ENCODE data around the gene EFCAB8. TPM values are rescaled to one million over a fixed set of nuclear protein-coding genes. Genes with fewer than 3 reads are reported as not detected.

The EFCAB8 gene
- total RNA-seq, 6 experiments from 2014 or later = 0.17 to 0.22 (median 0.20) TPM; not detected in 2

DNA sequence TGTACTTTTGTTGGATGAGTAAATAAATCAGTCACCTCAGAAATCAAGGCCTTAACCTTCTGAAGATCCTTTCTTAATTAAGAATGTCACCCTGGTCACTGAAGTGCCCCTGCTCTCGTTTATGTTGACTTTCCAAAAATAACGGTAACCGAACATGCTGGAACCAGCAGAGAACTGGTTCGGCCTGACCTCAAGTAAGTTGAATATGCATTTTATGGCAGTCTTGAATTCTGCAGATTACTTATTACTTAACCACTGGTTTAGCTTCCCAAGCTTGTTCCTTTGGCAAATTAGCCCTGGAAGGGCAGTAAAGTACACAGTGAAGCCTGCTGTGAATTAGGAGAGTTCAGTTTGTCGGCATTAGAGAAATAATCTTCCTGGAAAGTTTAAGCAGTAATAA is 26.7 kb upstream of the EFCAB8 start:
- no peaks in the 10 kb centered on the region for H3K27me3 ChIP-seq
- no peak overlapping the region for H3K27ac ChIP-seq
- ATAC-seq (no peak), DNase-seq (no peak)
- no peaks in the 10 kb centered on the region for H3K9me3 ChIP-seq
- intact Hi-C loops (cut with DNase I) = no loop called here
- H3K4me1 ChIP-seq = peaks cover 0 to 3% (median 0%) of the 10 kb centered on the region in 4 donors
- peaks cover 0 to 44% (median 12%) of the 10 kb centered on the region in 4 donors for H3K36me3 ChIP-seq
- WGBS (ENCODE audit: insufficient coverage, low coverage, low lambda C conversion rate, missing lambda C conversion rate) = 83% methylated on average over 5 of the region's 5 CpGs
- TF ChIP-seq, protein P1, sequence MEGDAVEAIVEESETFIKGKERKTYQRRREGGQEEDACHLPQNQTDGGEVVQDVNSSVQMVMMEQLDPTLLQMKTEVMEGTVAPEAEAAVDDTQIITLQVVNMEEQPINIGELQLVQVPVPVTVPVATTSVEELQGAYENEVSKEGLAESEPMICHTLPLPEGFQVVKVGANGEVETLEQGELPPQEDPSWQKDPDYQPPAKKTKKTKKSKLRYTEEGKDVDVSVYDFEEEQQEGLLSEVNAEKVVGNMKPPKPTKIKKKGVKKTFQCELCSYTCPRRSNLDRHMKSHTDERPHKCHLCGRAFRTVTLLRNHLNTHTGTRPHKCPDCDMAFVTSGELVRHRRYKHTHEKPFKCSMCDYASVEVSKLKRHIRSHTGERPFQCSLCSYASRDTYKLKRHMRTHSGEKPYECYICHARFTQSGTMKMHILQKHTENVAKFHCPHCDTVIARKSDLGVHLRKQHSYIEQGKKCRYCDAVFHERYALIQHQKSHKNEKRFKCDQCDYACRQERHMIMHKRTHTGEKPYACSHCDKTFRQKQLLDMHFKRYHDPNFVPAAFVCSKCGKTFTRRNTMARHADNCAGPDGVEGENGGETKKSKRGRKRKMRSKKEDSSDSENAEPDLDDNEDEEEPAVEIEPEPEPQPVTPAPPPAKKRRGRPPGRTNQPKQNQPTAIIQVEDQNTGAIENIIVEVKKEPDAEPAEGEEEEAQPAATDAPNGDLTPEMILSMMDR (IDR thresholded peaks at IDR 0.05) = no peak
- no peak for TF ChIP-seq POLR2A (IDR thresholded peaks at IDR 0.05)
- H3K4me3 ChIP-seq = no peak overlapping the region

DNA sequence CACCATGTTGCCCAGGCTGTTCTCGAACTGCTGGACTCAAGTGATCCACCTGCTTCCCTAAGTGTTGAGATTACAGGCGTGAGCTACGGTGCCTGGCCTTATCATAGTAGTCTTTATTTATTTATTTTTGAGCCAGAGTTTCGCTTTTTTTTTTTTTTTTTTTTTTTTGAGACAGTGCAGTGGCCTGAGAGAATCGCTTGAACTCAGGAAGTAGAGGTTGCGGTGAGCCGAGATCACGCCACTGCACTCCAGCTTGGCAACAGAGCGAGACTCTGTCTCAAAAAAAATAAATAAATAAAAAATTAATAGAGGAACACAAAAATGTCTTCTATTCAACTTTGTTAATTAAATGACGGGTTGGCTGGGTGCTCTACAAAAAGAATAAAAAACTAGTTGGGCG is 26.1 kb upstream of the EFCAB8 start:
- no peaks in the 10 kb centered on the region for H3K9me3 ChIP-seq
- intact Hi-C loops (cut with DNase I) = no loop called here
- no peak for TF ChIP-seq POLR2A (IDR thresholded peaks at IDR 0.05)
- TF ChIP-seq, protein P1 (IDR thresholded peaks at IDR 0.05) = no peak
- no peak overlapping the region for H3K27ac ChIP-seq
- no peak overlapping the region for H3K4me3 ChIP-seq
- H3K27me3 ChIP-seq = no peaks in the 10 kb centered on the region
- DNase-seq (no peak), ATAC-seq (no peak)
- 74% methylated on average over 11 of the region's 11 CpGs for WGBS (ENCODE audit: insufficient coverage, low coverage, low lambda C conversion rate, missing lambda C conversion rate)
- peaks cover 0 to 45% (median 12%) of the 10 kb centered on the region in 4 donors for H3K36me3 ChIP-seq
- H3K4me1 ChIP-seq = peaks cover 0 to 3% (median 0%) of the 10 kb centered on the region in 4 donors

DNA sequence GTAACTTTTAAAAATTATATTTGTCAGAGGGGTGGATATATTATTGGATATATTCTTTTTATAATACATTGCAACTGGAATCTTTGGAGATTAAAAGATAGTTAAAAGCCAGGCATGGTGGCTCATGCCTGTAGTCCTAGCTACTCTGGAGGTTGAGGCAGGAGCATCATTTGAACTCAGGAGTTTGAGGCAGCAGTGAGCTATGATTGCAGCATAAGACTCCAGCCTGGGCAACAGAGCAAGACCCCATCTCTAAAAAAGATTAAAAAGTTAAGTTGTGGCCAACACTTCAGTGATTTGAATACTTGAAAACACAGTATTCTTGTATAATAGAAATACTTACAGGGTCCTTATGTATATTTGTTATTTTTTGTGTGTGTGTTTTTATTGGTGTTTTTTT is 23.8 kb upstream of the EFCAB8 start:
- DNase-seq (no peak), ATAC-seq (no peak)
- no peaks in the 10 kb centered on the region for H3K27me3 ChIP-seq
- peaks cover 0 to 56% (median 16%) of the 10 kb centered on the region in 4 donors for H3K36me3 ChIP-seq
- no peak overlapping the region for H3K27ac ChIP-seq
- intact Hi-C loops (cut with DNase I) = no loop called here
- H3K9me3 ChIP-seq = no peaks in the 10 kb centered on the region
- H3K4me3 ChIP-seq = no peak overlapping the region
- H3K4me1 ChIP-seq = no peaks in the 10 kb centered on the region
- TF ChIP-seq, protein P1 (IDR thresholded peaks at IDR 0.05) = no peak
- TF ChIP-seq POLR2A (IDR thresholded peaks at IDR 0.05) = no peak

DNA sequence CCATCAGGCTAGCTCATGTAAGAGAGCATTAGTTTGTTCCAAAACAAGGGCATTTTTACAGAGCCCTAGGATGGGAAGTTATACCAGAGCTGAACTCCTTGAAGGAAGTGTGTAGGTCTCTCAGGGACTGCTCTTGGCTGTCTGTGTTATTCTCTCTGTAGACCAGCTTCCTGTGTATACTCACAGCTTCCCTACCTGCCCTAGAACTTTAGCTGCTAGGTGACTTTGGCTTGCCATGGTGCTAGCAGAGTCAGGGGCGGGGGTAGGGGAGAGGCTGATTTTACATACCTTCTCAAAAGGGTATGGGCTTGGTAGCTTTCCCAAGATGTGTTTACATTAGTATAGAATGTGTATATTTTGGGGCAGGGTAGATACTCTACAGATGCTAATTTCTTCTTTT is 21.6 kb upstream of the EFCAB8 start:
- DNase-seq (no peak), ATAC-seq (no peak)
- TF ChIP-seq, protein P1 (IDR thresholded peaks at IDR 0.05) = no peak
- no peak for TF ChIP-seq POLR2A (IDR thresholded peaks at IDR 0.05)
- Histone ChIP-seq H3K4me3 (no peak overlapping the region), H3K27me3 (no peaks in the 10 kb centered on the region), H3K27ac (no peak overlapping the region), H3K9me3 (no peaks in the 10 kb centered on the region), H3K4me1 (no peaks in the 10 kb centered on the region), H3K36me3 (peaks cover 0 to 73% (median 22%) of the 10 kb centered on the region in 4 donors)
- 20% methylated on average over 1 of the region's 1 CpG for WGBS (ENCODE audit: insufficient coverage, low coverage, low lambda C conversion rate, missing lambda C conversion rate)
- intact Hi-C loops (cut with DNase I) = no loop called here
